Gastroesophageal sphincter (tissue), 3 donors: Measurements from ENCODE around the gene PSTPIP1.

Source experiments
- CTCF ChIP-seq, 4 experiments: fragments of 200-600 bp in 2 of 4; fragments of 450-650 bp in 2 of 4; sonication (generic) in 1 of 4; IDR thresholded peaks; one replicate each; pipeline ENCODE4 v1.5.1; 2017 to 2019; ENCODE audit warnings: antibody characterized with exemption in 4 of 4, mild to moderate bottlenecking in 2 of 4, moderate library complexity in 2 of 4
- EP300 ChIP-seq: sonication (generic); formaldehyde crosslinking; IDR thresholded peaks from one replicate; pipeline ENCODE4 v1.6.1; 2017; ENCODE audit warnings: antibody characterized with exemption, mild to moderate bottlenecking
- POLR2A ChIP-seq, 2 donors: fragments of 450-650 bp; IDR thresholded peaks; one replicate each; pipeline ENCODE4 v1.6.1; 2017; ENCODE audit warnings: antibody characterized with exemption in 2 of 2, mild to moderate bottlenecking in 2 of 2, moderate library complexity in 1 of 2
- POLR2AphosphoS5 ChIP-seq: sonication (generic); formaldehyde crosslinking; IDR thresholded peaks from one replicate; pipeline ENCODE4 v1.6.1; 2017; ENCODE audit warnings: antibody characterized with exemption

- TF ChIP-seq POLR2A (IDR thresholded peaks at IDR 0.05) (no peak), CTCF (IDR thresholded peaks at IDR 0.05) (no peak), POLR2AphosphoS5 (no peak), EP300 (no peak)
Measured at GRCh38 chr15:77029166-77030047, 34.5 kb downstream of the PSTPIP1 start.
